Activated T-cell treated with anti-CD3 and anti-CD28 coated beads, Interleukin-2, amount 50 U/mL, for 72 hours (primary cell): Measurements from ENCODE around the gene PYDC1. TPM values are rescaled to one million over a fixed set of nuclear protein-coding genes. Genes with fewer than 3 reads are reported as not detected.
A peak's percentile ranks its signal among the peaks of the same experiment; 100 is the strongest.
"Not testable (repeated sequence)": the region's sequence is repeated elsewhere in the genome, so short reads cannot be mapped to it uniquely, and the experiment has no call there.

ENCODE experiments used
- ATAC-seq, 2 donors: fragments of 150-1000 bp; cut with Tn5 transposase; replicated peaks in 1 of 2; 2 replicates each; pipeline ENCODE4 v1.10.0; 2021; ENCODE audit warnings: moderate library complexity in 2 of 2, mild to moderate bottlenecking in 1 of 2
- DNase-seq, 2 donors: peaks; one replicate each; pipeline ENCODE4 v3.0.0; 2021 to 2022; ENCODE audit warnings: mixed read lengths in 1 of 2
- H3K27ac Mint-ChIP-seq: one replicate; pipeline ENCODE4 v1.8.0; 2022; ENCODE audit warnings: mild to moderate bottlenecking, moderate library complexity, mixed read lengths
- H3K27me3 Mint-ChIP-seq: one replicate; pipeline ENCODE4 v1.8.0; 2022; ENCODE audit warnings: low read depth, mixed read lengths
- H3K36me3 Mint-ChIP-seq, 2 donors: one replicate each; pipeline ENCODE4 v1.8.0; 2022; ENCODE audit warnings: mixed read lengths in 2 of 2, mild to moderate bottlenecking in 1 of 2; ENCODE audit not compliant: insufficient read depth in 2 of 2
- H3K4me1 Mint-ChIP-seq: one replicate; pipeline ENCODE4 v1.8.0; 2022; ENCODE audit warnings: low read depth, mixed read lengths
- H3K4me3 Mint-ChIP-seq, 2 donors: one replicate each; pipeline ENCODE4 v1.8.0; 2022; ENCODE audit warnings: mild to moderate bottlenecking in 2 of 2, mixed read lengths in 2 of 2, moderate library complexity in 2 of 2
- H3K9me3 Mint-ChIP-seq, 2 donors: one replicate each; pipeline ENCODE4 v1.8.0; 2022; ENCODE audit warnings: mixed read lengths in 2 of 2
- total RNA-seq, 2 donors: library from RNA; stranded (reverse); gene quantifications; one replicate each; pipeline ENCODE4 v1.2.3, GENCODE V29; 2022

Gene PYDC1
- total RNA-seq, 2 donors from 2014 or later, result not detected

GRCh38 chr16:31214708-31215286 lies 2.1 kb downstream of the PYDC1 start:
- H3K27ac Mint-ChIP-seq, result no peak overlapping the region
- ATAC-seq (peak in 1 of 2 donors; percentile 7), DNase-seq (no peak)
- peak overlapping the region; percentile 79 to 91 for H3K4me3 Mint-ChIP-seq
- H3K9me3 Mint-ChIP-seq, result no peaks in the 10 kb centered on the region
- H3K36me3 Mint-ChIP-seq, result no peaks in the 10 kb centered on the region
- peaks cover 54% of the 10 kb centered on the region for H3K27me3 Mint-ChIP-seq
- H3K4me1 Mint-ChIP-seq, result peaks cover 31% of the 10 kb centered on the region

- DNase-seq, result no peak
- H3K9me3 Mint-ChIP-seq, result no peaks in the 10 kb centered on the region
- no peak within 1 kb of the TSS for H3K27ac Mint-ChIP-seq
- no peak for ATAC-seq
- H3K4me3 Mint-ChIP-seq, result peak within 1 kb of the TSS; percentile 36 to 79
- peaks cover 31% of the 10 kb centered on the region for H3K4me1 Mint-ChIP-seq
- H3K36me3 Mint-ChIP-seq, result no peaks in the 10 kb centered on the region
- peaks cover 53% of the 10 kb centered on the region for H3K27me3 Mint-ChIP-seq
These were observed 2.8 kb downstream of the PYDC1 start, which contains the start of gene TRIM72 for GRCh38 chr16:31213877-31214707. Gene TRIM72, plus strand, starts transcription at chr16:31214119. Its CDS starts 620 bp downstream, at chr16:31214739.

GRCh38 chr16:31213342-31213741 lies 3.6 kb downstream of the PYDC1 start:
- ATAC-seq, result no peak
- Mint-ChIP-seq H3K4me1 (peaks cover 31% of the 10 kb centered on the region), H3K4me3 (peak overlapping the region in 1 of 2 donors; percentile 36), H3K27ac (no peak overlapping the region), H3K27me3 (peaks cover 45% of the 10 kb centered on the region), H3K36me3 (no peaks in the 10 kb centered on the region), H3K9me3 (no peaks in the 10 kb centered on the region)
- no peak for DNase-seq

DNA sequence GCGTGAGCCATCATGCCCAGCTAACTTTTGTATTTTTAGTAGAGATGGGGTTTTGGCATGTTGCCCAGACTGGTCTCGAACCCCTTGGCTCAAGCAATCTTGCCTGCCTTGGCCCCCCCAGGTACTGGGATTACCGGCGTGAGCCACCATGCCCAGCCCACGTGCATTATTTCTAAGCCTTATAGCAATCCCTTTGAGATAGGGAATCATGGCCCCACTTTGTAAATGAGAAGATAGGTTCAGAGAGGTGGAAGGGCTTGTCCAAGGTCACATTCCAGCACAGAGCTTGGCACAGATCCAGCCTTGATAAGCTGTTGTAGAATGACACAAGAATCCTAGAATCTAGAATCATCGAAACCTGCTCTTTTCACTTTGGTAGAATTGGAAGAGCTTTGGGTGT lies 10.2 kb downstream of the PYDC1 start:
- H3K4me3 Mint-ChIP-seq, result no peak overlapping the region
- H3K4me1 Mint-ChIP-seq, result peaks cover 25% of the 10 kb centered on the region
- DNase-seq, result no peak
- no peak for ATAC-seq
- H3K27me3 Mint-ChIP-seq, result no peaks in the 10 kb centered on the region
- no peaks in the 10 kb centered on the region for H3K36me3 Mint-ChIP-seq
- H3K27ac Mint-ChIP-seq, result peak overlapping the region; percentile 72
- H3K9me3 Mint-ChIP-seq, result peaks cover 0 to 2% of the 10 kb centered on the region in 2 donors

GRCh38 chr16:31204871-31205666 lies 11.9 kb downstream of the PYDC1 start:
- peaks cover 0 to 2% of the 10 kb centered on the region in 2 donors for H3K9me3 Mint-ChIP-seq
- DNase-seq (no peak), ATAC-seq (no peak)
- H3K4me3 Mint-ChIP-seq, result no peak overlapping the region
- H3K27me3 Mint-ChIP-seq, result no peaks in the 10 kb centered on the region
- peak overlapping the region; percentile 91 for H3K27ac Mint-ChIP-seq
- peaks cover 34% of the 10 kb centered on the region for H3K4me1 Mint-ChIP-seq
- H3K36me3 Mint-ChIP-seq, result no peaks in the 10 kb centered on the region

DNA sequence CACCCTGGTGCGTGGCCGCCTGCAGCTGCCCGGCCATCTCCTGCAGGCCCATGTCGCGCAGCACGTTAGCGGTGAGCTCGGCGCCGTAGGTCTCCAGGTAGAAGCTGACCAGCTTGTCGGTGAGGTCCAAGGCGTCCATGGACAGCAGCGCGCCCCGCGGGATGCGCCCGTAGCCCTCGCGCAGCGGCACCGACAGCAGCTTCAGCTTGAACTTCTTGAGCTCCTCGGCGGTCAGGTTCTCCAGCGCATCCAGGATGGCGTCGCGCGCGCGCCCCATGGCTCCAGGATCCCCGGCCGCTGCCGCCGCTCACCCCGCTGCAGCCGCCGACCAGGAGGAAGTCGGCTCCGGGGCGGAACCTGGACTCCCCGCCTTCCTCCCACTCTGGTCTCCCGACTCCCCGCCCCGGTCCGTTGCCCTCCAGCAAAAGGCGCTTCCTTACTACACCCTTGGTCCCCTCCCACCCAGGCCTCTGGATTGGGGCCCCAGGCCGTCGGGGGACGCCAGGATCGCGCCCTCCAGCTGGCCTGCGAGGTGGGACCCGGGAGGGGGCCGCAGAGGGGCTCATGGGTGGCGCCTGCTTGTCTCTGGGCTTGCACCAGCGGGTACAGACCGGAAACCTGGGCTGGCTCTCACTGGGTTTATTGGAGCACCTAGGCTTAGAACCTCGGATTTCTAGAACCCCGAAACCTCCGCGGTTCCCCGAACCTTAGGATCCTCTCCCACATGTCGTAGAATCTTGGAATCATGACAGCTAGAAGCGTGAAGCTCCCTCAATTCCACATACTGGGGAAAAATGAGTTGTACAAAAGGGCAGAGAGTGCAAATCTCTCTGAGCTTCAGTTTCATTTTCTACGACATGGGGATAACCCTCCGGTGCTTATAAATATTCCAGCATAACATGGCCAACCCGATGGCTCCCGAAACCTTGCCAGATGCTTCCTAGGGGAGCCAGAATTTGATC lies 14.2 kb downstream of the PYDC1 start, which contains the start of gene PYCARD:
TSS of gene PYCARD (minus strand) at position 347 of the 962 bp plus-strand sequence. CDS start at position 277, 70 bp downstream.
- Mint-ChIP-seq H3K27me3 (no peaks in the 10 kb centered on the region), H3K9me3 (peaks cover 0 to 2% of the 10 kb centered on the region in 2 donors), H3K36me3 (peaks cover 6 to 12% of the 10 kb centered on the region in 2 donors), H3K27ac (peak within 1 kb of the TSS; percentile 91), H3K4me1 (peaks cover 56% of the 10 kb centered on the region), H3K4me3 (peak within 1 kb of the TSS; percentile 88)
- peak; percentile 3 to 28 for ATAC-seq
- peak; percentile 52 for DNase-seq

DNA sequence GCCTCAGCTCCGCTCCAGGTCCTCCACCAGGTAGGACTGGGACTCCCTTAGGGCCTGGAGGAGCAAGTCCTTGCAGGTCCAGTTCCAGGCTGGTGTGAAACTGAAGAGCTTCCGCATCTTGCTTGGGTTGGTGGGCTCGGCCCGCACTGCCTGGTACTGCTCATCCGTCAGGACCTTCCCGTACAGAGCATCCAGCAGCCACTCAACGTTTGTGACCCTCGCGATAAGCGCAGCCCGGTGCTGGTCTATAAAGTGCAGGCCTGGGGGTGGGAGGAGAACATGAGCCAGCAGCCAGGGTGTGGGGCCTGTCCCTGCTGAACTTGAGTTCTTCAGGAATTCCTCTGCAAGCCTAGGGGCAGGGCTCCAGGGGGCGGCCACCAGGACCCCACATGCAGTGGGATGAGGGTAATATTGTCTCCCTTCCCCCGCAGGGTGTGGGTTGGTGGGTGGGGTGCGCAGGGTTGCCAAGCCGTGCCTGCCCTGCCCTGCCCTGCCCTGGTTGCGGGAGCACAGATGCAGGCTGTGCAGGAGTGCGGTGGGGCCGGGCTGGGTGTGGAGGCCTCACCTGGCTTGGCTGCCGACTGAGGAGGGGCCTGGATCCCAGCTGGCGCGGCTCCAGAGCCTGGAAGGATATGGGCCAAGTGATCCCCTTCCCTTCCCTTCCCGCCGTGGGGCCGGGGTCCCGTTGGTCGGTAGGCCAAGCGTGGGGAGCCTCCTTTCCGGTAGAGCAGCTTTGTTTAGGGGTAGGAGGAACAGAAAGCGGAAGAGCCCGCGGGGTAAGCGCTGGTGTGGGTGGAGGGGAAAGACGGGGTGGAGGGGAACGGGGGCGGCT lies 15.1 kb downstream of the PYDC1 start:
- Mint-ChIP-seq H3K4me1 (peaks cover 64% of the 10 kb centered on the region), H3K27me3 (no peaks in the 10 kb centered on the region), H3K36me3 (peaks cover 6 to 12% of the 10 kb centered on the region in 2 donors), H3K9me3 (peaks cover 0 to 2% of the 10 kb centered on the region in 2 donors), H3K27ac (peak overlapping the region; percentile 58), H3K4me3 (peak overlapping the region; percentile 88)
- ATAC-seq, result peak; percentile 33 to 52
- peak; percentile 44 to 53 for DNase-seq

GRCh38 chr16:31200821-31201568 lies 15.9 kb downstream of the PYDC1 start:
- peaks cover 0 to 2% of the 10 kb centered on the region in 2 donors for H3K9me3 Mint-ChIP-seq
- peaks cover 71% of the 10 kb centered on the region for H3K4me1 Mint-ChIP-seq
- H3K36me3 Mint-ChIP-seq, result peaks cover 9 to 19% of the 10 kb centered on the region in 2 donors
- peak overlapping the region; percentile 89 for H3K27ac Mint-ChIP-seq
- no peaks in the 10 kb centered on the region for H3K27me3 Mint-ChIP-seq
- H3K4me3 Mint-ChIP-seq, result peak overlapping the region; percentile 88
- DNase-seq (peak; percentile 71 to 72), ATAC-seq (peak; percentile 26 to 55)

GRCh38 chr16:31200111-31200510 lies 16.8 kb downstream of the PYDC1 start:
- H3K4me3 Mint-ChIP-seq, result peak overlapping the region in 1 of 2 donors; percentile 1
- H3K36me3 Mint-ChIP-seq, result peaks cover 9 to 28% of the 10 kb centered on the region in 2 donors
- peaks cover 78% of the 10 kb centered on the region for H3K4me1 Mint-ChIP-seq
- H3K27ac Mint-ChIP-seq, result peak overlapping the region; percentile 72
- H3K9me3 Mint-ChIP-seq, H3K27me3 Mint-ChIP-seq, ATAC-seq, DNase-seq: not testable (repeated sequence)

- peaks cover 82% of the 10 kb centered on the region for H3K4me1 Mint-ChIP-seq
- peaks cover 9 to 33% of the 10 kb centered on the region in 2 donors for H3K36me3 Mint-ChIP-seq
- peak overlapping the region; percentile 1 to 6 for H3K4me3 Mint-ChIP-seq
- no peaks in the 10 kb centered on the region for H3K9me3 Mint-ChIP-seq
- no peaks in the 10 kb centered on the region for H3K27me3 Mint-ChIP-seq
- DNase-seq, result no peak
- H3K27ac Mint-ChIP-seq, result peak overlapping the region; percentile 72
- ATAC-seq, result no peak
These were observed 17.4 kb downstream of the PYDC1 start for GRCh38 chr16:31199430-31200041.
